Thyroid gland (tissue), 4 donors: Measurements from ENCODE around the gene PITHD1.

Experiments used
- POLR2A ChIP-seq, 2 donors: fragments of 450-650 bp; IDR thresholded peaks; one replicate each; pipeline ENCODE4 v1.6.1; 2017; ENCODE audit warnings: antibody characterized with exemption in 2 of 2, mild to moderate bottlenecking in 2 of 2, moderate library complexity in 1 of 2
- TF ChIP-seq, protein P1 (sequence below), 6 experiments: fragments of 200-600 bp in 3 of 6; fragments of 450-650 bp in 3 of 6; sonication (generic) in 3 of 6; IDR thresholded peaks; one replicate each; pipeline ENCODE4 v1.5.1; 2016 to 2019; ENCODE audit warnings: antibody characterized with exemption in 6 of 6, mild to moderate bottlenecking in 2 of 6, inconsistent platforms in 1 of 6, moderate library complexity in 1 of 6

GRCh38 chr1:23791516-23792047 is 13.4 kb downstream of the PITHD1 start:
- TF ChIP-seq, protein P1, sequence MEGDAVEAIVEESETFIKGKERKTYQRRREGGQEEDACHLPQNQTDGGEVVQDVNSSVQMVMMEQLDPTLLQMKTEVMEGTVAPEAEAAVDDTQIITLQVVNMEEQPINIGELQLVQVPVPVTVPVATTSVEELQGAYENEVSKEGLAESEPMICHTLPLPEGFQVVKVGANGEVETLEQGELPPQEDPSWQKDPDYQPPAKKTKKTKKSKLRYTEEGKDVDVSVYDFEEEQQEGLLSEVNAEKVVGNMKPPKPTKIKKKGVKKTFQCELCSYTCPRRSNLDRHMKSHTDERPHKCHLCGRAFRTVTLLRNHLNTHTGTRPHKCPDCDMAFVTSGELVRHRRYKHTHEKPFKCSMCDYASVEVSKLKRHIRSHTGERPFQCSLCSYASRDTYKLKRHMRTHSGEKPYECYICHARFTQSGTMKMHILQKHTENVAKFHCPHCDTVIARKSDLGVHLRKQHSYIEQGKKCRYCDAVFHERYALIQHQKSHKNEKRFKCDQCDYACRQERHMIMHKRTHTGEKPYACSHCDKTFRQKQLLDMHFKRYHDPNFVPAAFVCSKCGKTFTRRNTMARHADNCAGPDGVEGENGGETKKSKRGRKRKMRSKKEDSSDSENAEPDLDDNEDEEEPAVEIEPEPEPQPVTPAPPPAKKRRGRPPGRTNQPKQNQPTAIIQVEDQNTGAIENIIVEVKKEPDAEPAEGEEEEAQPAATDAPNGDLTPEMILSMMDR (IDR thresholded peaks at IDR 0.05): no peak
- no peak for TF ChIP-seq POLR2A (IDR thresholded peaks at IDR 0.05)
